PC-3 (cell line): Measurements from ENCODE around the gene CASD1. TPM values are rescaled to one million over a fixed set of nuclear protein-coding genes. Genes with fewer than 3 reads are reported as not detected.

Source experiments
- ATAC-seq: fragments of 200-7000 bp; cut with Tn5 transposase; 2 replicates; pipeline ENCODE4 v1.9.1; 2020; ENCODE audit warnings: mild to moderate bottlenecking, moderate library complexity
- BruUV-seq: library from RNA; stranded (reverse); fragments of 400-500 nt; replicated peaks from 2 replicates; lab custom pipeline; 2021; lab: Mats Ljungman, UMichigan
- CTCF ChIA-PET: fragments of 300-600 bp; sonication (Branson Sonifier 250); formaldehyde crosslinking; loops from one replicate; lab custom pipeline; 2022; ENCODE audit warnings: antibody characterized with exemption; lab: Charles Lee
- POLR2A ChIA-PET: fragments of 300-600 bp; sonication (Branson Sonifier 250); formaldehyde crosslinking; loops from one replicate; lab custom pipeline; 2022; ENCODE audit warnings: antibody characterized with exemption; ENCODE audit not compliant: unreplicated experiment; lab: Charles Lee
- DNase-seq: peaks from one replicate; pipeline ENCODE4 v3.0.0-alpha.2; 2015
- H2AFZ ChIP-seq: fragments of 300-600 bp; sonication (generic); 2 replicates; pipeline ENCODE4 v1.6.0; 2016; ENCODE audit warnings: antibody characterized with exemption, low read length
- H3F3A ChIP-seq: fragments of 300-600 bp; sonication (generic); one replicate; pipeline ENCODE4 v1.6.0; 2017; ENCODE audit warnings: antibody characterized with exemption, low read length, control low read depth, mild to moderate bottlenecking; ENCODE audit not compliant: unreplicated experiment
- H3K27ac ChIP-seq: fragments of 300-600 bp; sonication (generic); 2 replicates; pipeline ENCODE4 v1.5.1; 2016; ENCODE audit warnings: mild to moderate bottlenecking, low read length
- H3K27me3 ChIP-seq: fragments of 300-600 bp; sonication (generic); 2 replicates; pipeline ENCODE4 v1.6.1; 2016; ENCODE audit warnings: low read length, mixed read lengths
- H3K36me3 ChIP-seq: fragments of 300-600 bp; sonication (generic); 2 replicates; pipeline ENCODE4 v1.6.1; 2016; ENCODE audit warnings: low read depth, mixed run types, low read length, mixed read lengths
- H3K4me1 ChIP-seq: fragments of 300-600 bp; sonication (generic); 2 replicates; pipeline ENCODE4 v1.5.1; 2016; ENCODE audit warnings: low read length; ENCODE audit not compliant: insufficient read depth
- H3K4me2 ChIP-seq: fragments of 300-600 bp; sonication (generic); 2 replicates; pipeline ENCODE4 v1.6.0; 2016; ENCODE audit warnings: low read length
- H3K4me3 ChIP-seq: fragments of 300-600 bp; sonication (generic); 2 replicates; pipeline ENCODE4 v1.5.1; 2016; ENCODE audit warnings: mild to moderate bottlenecking, low read length, mixed read lengths
- H3K79me2 ChIP-seq: fragments of 300-600 bp; sonication (generic); 2 replicates; pipeline ENCODE4 v1.6.1; 2017; ENCODE audit warnings: low read length, mixed read lengths
- H3K9ac ChIP-seq: fragments of 300-600 bp; sonication (generic); 2 replicates; pipeline ENCODE4 v1.6.0; 2016; ENCODE audit warnings: mild to moderate bottlenecking, low read length
- H3K9me2 ChIP-seq: fragments of 300-600 bp; sonication (generic); replicated peaks from 2 replicates; pipeline ENCODE4 v1.6.1; 2016; ENCODE audit warnings: mixed run types, low read length, mixed read lengths
- H3K9me3 ChIP-seq: fragments of 300-600 bp; sonication (generic); 2 replicates; pipeline ENCODE4 v1.6.1; 2016; ENCODE audit warnings: low read length, mixed read lengths
- H4K20me1 ChIP-seq: fragments of 300-600 bp; sonication (generic); 2 replicates; pipeline ENCODE4 v1.6.1; 2016; ENCODE audit warnings: low read length, mixed read lengths
- EZH2 ChIP-seq: fragments of 300-600 bp; sonication (generic); IDR thresholded peaks from one replicate; pipeline ENCODE4 v1.6.1; 2017; ENCODE audit warnings: antibody characterized with exemption, mild to moderate bottlenecking, low read length; ENCODE audit not compliant: unreplicated experiment
- EZH2phosphoT487 ChIP-seq: fragments of 300-600 bp; sonication (generic); IDR thresholded peaks from 2 replicates; pipeline ENCODE4 v1.6.1; 2018; ENCODE audit warnings: mild to moderate bottlenecking, antibody characterized with exemption, low read length, borderline replicate concordance
- intact Hi-C: fragments of 100-400 bp; cut with micrococcal nuclease; formaldehyde crosslinking; loops from 2 replicates; pipeline ENCODE4 v1.9.0; 2023
- total RNA-seq: library from RNA; depleted of rRNA; stranded (reverse); fragments of >200 nt; gene quantifications from 2 replicates; pipeline ENCODE4 v1.2.3, GENCODE V29; 2014; rRNA removed
- TF ChIP-seq, protein P1 (sequence below): fragments of 300-600 bp; sonication (generic); conservative IDR thresholded peaks from 2 replicates; pipeline ENCODE4 v1.5.1; 2017; ENCODE audit warnings: antibody characterized with exemption, low read depth, mild to moderate bottlenecking, low read length

CASD1 gene
- total RNA-seq, 1 experiment from 2014 or later = 9.3 TPM

DNA sequence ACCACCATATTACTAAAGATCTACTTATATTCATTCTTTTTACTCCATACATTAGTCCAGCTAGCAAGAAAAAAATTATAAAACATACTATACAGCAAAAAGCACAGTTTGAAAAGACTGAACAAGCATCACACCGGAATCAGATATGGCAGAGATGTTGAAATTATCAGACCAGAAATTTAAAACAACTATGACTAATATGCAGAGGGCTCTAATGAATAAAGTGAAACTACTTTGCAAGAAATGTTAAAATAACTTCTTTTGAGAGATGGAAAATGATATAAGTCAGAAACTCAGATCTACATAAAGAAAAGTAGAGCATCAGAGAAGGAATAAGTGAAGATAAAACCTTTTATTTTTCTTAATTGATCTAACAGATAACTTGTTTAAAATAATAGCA lies 95.4 kb downstream of the CASD1 start:
- POLR2A ChIA-PET = no interaction called here
- no peak for ATAC-seq
- intact Hi-C loops = no loop called here
- CTCF ChIA-PET = no interaction called here
- no TSS peak for BruUV-seq
- Histone ChIP-seq H3K27ac (no peak overlapping the region), H3K36me3 (no peaks in the 10 kb centered on the region), H3K79me2 (no peaks in the 10 kb centered on the region), H3K4me3 (no peak overlapping the region), H3K27me3 (no peaks in the 10 kb centered on the region), H2AFZ (no peak overlapping the region), H3K9me3 (no peaks in the 10 kb centered on the region), H3K4me1 (no peaks in the 10 kb centered on the region), H3K9me2 (no peaks in the 10 kb centered on the region), H3F3A (no peaks in the 10 kb centered on the region), H3K9ac (no peak overlapping the region), H3K4me2 (no peak overlapping the region), H4K20me1 (no peaks in the 10 kb centered on the region)
- TF ChIP-seq, protein P1, sequence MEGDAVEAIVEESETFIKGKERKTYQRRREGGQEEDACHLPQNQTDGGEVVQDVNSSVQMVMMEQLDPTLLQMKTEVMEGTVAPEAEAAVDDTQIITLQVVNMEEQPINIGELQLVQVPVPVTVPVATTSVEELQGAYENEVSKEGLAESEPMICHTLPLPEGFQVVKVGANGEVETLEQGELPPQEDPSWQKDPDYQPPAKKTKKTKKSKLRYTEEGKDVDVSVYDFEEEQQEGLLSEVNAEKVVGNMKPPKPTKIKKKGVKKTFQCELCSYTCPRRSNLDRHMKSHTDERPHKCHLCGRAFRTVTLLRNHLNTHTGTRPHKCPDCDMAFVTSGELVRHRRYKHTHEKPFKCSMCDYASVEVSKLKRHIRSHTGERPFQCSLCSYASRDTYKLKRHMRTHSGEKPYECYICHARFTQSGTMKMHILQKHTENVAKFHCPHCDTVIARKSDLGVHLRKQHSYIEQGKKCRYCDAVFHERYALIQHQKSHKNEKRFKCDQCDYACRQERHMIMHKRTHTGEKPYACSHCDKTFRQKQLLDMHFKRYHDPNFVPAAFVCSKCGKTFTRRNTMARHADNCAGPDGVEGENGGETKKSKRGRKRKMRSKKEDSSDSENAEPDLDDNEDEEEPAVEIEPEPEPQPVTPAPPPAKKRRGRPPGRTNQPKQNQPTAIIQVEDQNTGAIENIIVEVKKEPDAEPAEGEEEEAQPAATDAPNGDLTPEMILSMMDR = no peak
- TF ChIP-seq EZH2phosphoT487 = no peak
- TF ChIP-seq EZH2 = no peak
- DNase-seq = no peak

Other genes with a start within 250 kb of the CASD1 start
- not detected in 2 replicates for gene COL1A2, start 114.9 kb upstream of the CASD1 start, total RNA-seq
- 30.4 and 31.5 TPM in 2 replicates for gene SGCE, start 146.3 kb downstream of the CASD1 start, total RNA-seq